ENCODE measurements around the gene SLC30A5.

Gene SLC30A5

GRCh38 chr5:69167929-69168328 lies 74.1 kb downstream of the SLC30A5 start:
- DNase-seq: no peak

- no peak for DNase-seq
Observed at GRCh38 chr5:69170495-69170894, 76.7 kb downstream of the SLC30A5 start.

- no peak for DNase-seq
Observed at GRCh38 chr5:69170969-69171368, 77.2 kb downstream of the SLC30A5 start.

Data from CD4-positive, alpha-beta T cell treated with Interleukin-1 beta for 1 hour (primary cell).